D721Med (cell line): ENCODE data around the gene MLLT3.

Experiments used
- DNase-seq: peaks from one replicate; pipeline ENCODE4 v3.0.0; 2011; ENCODE audit warnings: low spot score; ENCODE audit not compliant: insufficient read length
- FAIRE-seq: peaks from 2 replicates; lab custom pipeline; 2011; peaks lifted over from hg19 to GRCh38; lab: Jason Lieb, UNC
- TF ChIP-seq, protein P1 (sequence below): IDR thresholded peaks from 2 replicates; pipeline ENCODE4 v1.5.1; 2012; ENCODE audit warnings: mild to moderate bottlenecking, control low read depth; ENCODE audit not compliant: insufficient read depth; ENCODE audit errors: missing control alignments

MLLT3 gene

DNA sequence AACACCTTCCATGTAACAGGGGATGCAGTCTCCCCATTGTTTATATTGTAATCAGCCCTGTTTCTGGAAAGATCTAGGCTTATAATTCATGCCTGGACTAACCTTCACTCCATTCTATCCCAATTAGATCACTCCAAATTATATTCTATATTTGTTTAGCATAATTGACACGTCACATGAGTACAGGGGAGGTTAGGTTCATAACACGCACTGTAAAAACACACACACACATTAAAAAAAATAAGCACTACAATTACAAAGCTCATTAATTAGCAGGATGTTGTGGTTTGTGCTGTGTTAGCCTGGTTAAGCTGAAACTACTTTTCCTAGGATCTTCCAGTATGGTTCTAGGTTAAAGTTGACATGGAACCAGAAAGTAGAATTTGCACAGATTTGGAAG is 126.0 kb downstream of the MLLT3 start:
- no peak for FAIRE-seq
- no peak for DNase-seq
- TF ChIP-seq, protein P1, sequence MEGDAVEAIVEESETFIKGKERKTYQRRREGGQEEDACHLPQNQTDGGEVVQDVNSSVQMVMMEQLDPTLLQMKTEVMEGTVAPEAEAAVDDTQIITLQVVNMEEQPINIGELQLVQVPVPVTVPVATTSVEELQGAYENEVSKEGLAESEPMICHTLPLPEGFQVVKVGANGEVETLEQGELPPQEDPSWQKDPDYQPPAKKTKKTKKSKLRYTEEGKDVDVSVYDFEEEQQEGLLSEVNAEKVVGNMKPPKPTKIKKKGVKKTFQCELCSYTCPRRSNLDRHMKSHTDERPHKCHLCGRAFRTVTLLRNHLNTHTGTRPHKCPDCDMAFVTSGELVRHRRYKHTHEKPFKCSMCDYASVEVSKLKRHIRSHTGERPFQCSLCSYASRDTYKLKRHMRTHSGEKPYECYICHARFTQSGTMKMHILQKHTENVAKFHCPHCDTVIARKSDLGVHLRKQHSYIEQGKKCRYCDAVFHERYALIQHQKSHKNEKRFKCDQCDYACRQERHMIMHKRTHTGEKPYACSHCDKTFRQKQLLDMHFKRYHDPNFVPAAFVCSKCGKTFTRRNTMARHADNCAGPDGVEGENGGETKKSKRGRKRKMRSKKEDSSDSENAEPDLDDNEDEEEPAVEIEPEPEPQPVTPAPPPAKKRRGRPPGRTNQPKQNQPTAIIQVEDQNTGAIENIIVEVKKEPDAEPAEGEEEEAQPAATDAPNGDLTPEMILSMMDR = no peak

DNA sequence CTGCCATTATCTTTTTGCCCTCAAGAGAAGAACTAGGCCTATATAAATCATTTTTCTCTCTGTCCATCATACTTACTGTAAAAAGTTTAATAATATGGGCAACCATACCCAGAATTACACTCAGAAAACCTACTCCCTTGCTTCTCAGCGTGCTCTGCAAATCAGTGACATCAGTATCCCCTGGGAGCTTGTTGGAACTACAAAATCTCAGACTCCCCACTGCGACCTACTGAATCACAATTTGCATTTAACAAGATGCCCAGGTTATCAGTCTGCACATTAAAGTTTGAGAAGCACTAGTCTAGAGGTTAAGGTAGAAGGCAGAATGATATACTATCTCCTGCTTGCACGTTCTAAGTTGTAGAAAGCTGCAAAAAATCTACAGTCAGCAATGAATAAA is 127.2 kb downstream of the MLLT3 start:
- DNase-seq = no peak
- FAIRE-seq = no peak
- TF ChIP-seq, protein P1 = no peak

DNA sequence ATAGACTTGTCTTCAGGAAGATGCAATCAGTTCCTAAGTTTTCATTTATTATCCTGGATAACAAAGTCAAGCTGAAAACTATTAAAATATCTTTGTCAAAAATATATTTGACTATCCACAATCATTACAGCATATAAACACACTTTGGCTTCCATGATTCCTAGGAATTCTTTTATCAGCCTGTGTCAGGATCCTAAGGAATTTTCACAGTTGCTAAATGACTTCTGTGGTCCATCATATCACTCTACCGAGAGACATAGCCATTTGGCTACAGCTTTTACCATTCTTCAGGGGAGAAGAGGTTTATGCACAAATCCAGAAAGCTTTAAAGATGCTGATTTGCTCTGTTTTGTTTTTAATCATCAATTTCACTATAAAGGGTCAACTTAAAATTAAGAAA is 128.3 kb downstream of the MLLT3 start:
- no peak for FAIRE-seq
- DNase-seq = no peak
- TF ChIP-seq, protein P1 = no peak

DNA sequence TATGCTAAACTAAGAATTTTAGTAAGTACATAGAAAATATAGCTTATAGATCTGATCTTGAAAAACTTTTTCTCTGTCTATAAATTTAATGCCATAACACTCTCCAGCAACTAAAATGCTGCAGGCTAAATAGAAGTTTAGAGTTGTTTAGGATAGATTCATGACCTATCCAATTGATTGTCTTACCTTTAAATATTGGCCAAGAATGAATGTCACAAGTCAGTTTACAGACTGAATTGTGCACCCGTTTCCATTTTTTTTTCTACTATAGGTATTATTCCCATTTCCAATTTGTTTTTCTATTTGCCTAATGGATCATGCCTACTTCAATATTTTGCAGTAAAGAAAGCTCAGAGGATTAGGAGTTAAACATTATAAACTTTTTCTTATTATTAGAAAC is 129.5 kb downstream of the MLLT3 start:
- no peak for DNase-seq
- no peak for FAIRE-seq
- TF ChIP-seq, protein P1 = no peak

DNA sequence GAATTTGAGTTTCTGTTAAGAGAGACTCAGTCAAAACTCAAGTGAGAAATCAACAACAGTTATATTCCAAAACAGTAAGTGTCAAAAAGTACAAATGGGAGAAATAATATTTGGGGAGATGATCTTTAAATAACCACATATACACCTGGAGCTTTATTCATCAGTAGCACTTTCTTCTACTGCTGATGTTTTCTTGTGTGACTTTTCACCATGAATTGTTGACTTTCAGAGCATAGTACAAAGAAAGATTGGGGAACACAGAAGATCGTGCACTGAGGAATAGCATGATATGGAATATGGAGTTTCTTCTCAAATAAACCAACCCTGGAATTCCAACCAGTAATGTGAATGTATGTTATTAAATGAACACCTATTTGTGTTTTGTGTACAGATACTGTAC is 130.7 kb downstream of the MLLT3 start:
- FAIRE-seq (no peak), DNase-seq (no peak)
- TF ChIP-seq, protein P1 = no peak

DNA sequence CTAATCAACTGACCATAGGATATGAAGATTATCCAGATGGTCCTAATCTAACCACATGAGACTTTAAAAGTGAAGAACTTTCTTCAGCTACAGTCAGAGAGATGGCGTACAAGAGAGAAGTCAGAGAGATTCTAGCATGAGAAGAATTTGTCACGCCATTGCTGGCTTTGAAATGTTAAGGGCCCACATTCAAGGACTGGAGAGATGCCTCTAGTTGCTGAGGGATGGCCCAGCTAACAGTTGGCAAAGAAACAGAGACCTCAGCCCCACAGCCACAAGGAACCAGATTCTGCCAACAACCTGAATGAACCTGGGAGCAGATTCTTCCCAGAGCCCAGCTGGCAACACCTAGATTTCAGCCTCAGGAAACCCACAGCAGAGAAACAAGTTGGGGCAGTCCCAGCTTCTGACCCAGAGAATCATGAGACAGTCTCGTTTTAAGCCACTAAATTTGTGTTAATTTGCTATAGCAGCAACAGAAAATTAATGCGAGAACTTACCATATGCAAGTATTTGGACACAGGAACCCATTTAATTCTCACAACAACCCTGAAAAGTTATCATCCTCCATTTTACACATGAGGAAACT is 132.0 kb downstream of the MLLT3 start:
- no peak for FAIRE-seq
- no peak for DNase-seq
- TF ChIP-seq, protein P1 = no peak

DNA sequence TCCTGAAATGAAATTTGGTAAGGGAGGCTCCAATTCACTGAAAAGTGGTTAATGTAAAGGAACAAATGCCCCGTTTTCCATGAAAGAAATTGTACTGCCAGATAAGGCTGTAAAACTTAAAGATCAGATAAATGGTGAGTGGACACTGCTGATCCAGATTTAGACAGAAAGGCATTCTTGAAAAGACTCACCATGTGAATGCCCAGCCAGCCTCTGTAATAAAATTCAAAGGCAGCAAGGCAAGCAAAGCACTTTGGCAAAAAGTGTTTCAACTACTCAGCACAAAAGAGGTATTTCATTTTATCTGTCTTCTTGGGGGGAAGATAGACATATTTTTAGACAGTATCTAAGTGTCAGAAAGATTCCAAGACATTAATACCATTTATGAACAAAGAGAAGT is 133.6 kb downstream of the MLLT3 start:
- TF ChIP-seq, protein P1 = no peak
- no peak for FAIRE-seq
- DNase-seq = no peak
